GM18861 (cell line): ENCODE measurements around the gene JMJD7.

Source experiments
- ATAC-seq: cut with Tn5 transposase; IDR thresholded peaks from one replicate; pipeline ENCODE4 v1.9.1; 2021; ENCODE audit not compliant: unreplicated experiment

The JMJD7 gene

GRCh38 chr15:41881550-41881919 is 53.6 kb downstream of the JMJD7 start:
- no peak for ATAC-seq

- ATAC-seq, result no peak
Measured at GRCh38 chr15:41881920-41882688, 54.2 kb downstream of the JMJD7 start.

- no peak for ATAC-seq
Measured at GRCh38 chr15:41882689-41883483, 55.0 kb downstream of the JMJD7 start.

- ATAC-seq, result no peak
Measured at GRCh38 chr15:41883484-41883825, 55.6 kb downstream of the JMJD7 start.

GRCh38 chr15:41884458-41884857 is 56.6 kb downstream of the JMJD7 start:
- ATAC-seq, result no peak

- ATAC-seq, result no peak
Measured at GRCh38 chr15:41885321-41885720, 57.4 kb downstream of the JMJD7 start.

- no peak for ATAC-seq
Measured at GRCh38 chr15:41885841-41886240, 57.9 kb downstream of the JMJD7 start.

GRCh38 chr15:41886741-41887140 is 58.8 kb downstream of the JMJD7 start:
- ATAC-seq, result no peak

GRCh38 chr15:41887161-41887560 is 59.3 kb downstream of the JMJD7 start:
- ATAC-seq, result no peak
